Posterior cingulate gyrus (tissue), 11 donors: Measurements from ENCODE around the gene TSPAN18.

Source experiments
- DNase-seq, 10 donors: peaks; one replicate each; pipeline versions ENCODE4 v3.0.0 to v3.0.0-alpha.2; 2020 to 2021; ENCODE audit warnings: mixed read lengths in 3 of 10
- intact Hi-C: fragments of 100-400 bp; cut with DNase I; formaldehyde crosslinking; loops from one replicate; pipeline ENCODE4 v1.15.1; 2023

Gene TSPAN18

GRCh38 chr11:44835938-44836337 is 109.2 kb downstream of the TSPAN18 start:
- intact Hi-C loops, result no loop called here
- no peak for DNase-seq

GRCh38 chr11:44837661-44838060 is 110.9 kb downstream of the TSPAN18 start:
- no peak for DNase-seq
- intact Hi-C loops, result no loop called here

- intact Hi-C loops, result no loop called here
- DNase-seq, result peak in 1 of 10 donors; percentile 25
These were observed 112.8 kb downstream of the TSPAN18 start for GRCh38 chr11:44839458-44840084.

GRCh38 chr11:44840085-44840478 is 113.3 kb downstream of the TSPAN18 start:
- intact Hi-C loops, result no loop called here
- no peak for DNase-seq

- no peak for DNase-seq
- intact Hi-C loops, result no loop called here
These were observed 113.9 kb downstream of the TSPAN18 start for GRCh38 chr11:44840521-44841251.

GRCh38 chr11:44842220-44842619 is 115.5 kb downstream of the TSPAN18 start:
- DNase-seq, result no peak
- intact Hi-C loops, result no loop called here

- peak in 1 of 10 donors; percentile 47 for DNase-seq
- intact Hi-C loops, result no loop called here
These were observed 120.1 kb downstream of the TSPAN18 start for GRCh38 chr11:44846852-44847251.

- no peak for DNase-seq
- intact Hi-C loops, result no loop called here
These were observed 120.6 kb downstream of the TSPAN18 start for GRCh38 chr11:44847316-44847715.

GRCh38 chr11:44848203-44848962 is 121.6 kb downstream of the TSPAN18 start:
- intact Hi-C loops, result no loop called here
- DNase-seq, result peak in 1 of 10 donors; percentile 54

- peak in 1 of 10 donors; percentile 56 for DNase-seq
- intact Hi-C loops, result no loop called here
These were observed 122.2 kb downstream of the TSPAN18 start for GRCh38 chr11:44848963-44849350.

- intact Hi-C loops, result no loop called here
- DNase-seq, result peak in 1 of 10 donors; percentile 61
These were observed 122.7 kb downstream of the TSPAN18 start for GRCh38 chr11:44849424-44849823.

GRCh38 chr11:44849922-44850321 is 123.2 kb downstream of the TSPAN18 start:
- intact Hi-C loops, result no loop called here
- no peak for DNase-seq

GRCh38 chr11:44851496-44851895 is 124.7 kb downstream of the TSPAN18 start:
- peak in 1 of 10 donors; percentile 28 for DNase-seq
- intact Hi-C loops, result no loop called here

- intact Hi-C loops, result no loop called here
- DNase-seq, result peak in 1 of 10 donors; percentile 54
These were observed 125.5 kb downstream of the TSPAN18 start for GRCh38 chr11:44852159-44852747.

- no peak for DNase-seq
- intact Hi-C loops, result no loop called here
These were observed 126.2 kb downstream of the TSPAN18 start for GRCh38 chr11:44852952-44853351.

- peak in 1 of 10 donors; percentile 24 for DNase-seq
- intact Hi-C loops, result no loop called here
These were observed 126.9 kb downstream of the TSPAN18 start for GRCh38 chr11:44853666-44854065.

GRCh38 chr11:44854086-44854485 is 127.3 kb downstream of the TSPAN18 start:
- peak in 1 of 10 donors; percentile 50 for DNase-seq
- intact Hi-C loops, result no loop called here

- DNase-seq, result no peak
- intact Hi-C loops, result no loop called here
These were observed 128.2 kb downstream of the TSPAN18 start for GRCh38 chr11:44854741-44855492.

- no peak for DNase-seq
- intact Hi-C loops, result no loop called here
These were observed 128.7 kb downstream of the TSPAN18 start for GRCh38 chr11:44855493-44855849.

- DNase-seq, result no peak
- intact Hi-C loops, result no loop called here
These were observed 130.8 kb downstream of the TSPAN18 start for GRCh38 chr11:44857490-44858090.
